Panc1 (cell line): Measurements from ENCODE around the gene NMD3. TPM values are rescaled to one million over a fixed set of nuclear protein-coding genes. Genes with fewer than 3 reads are reported as not detected.
A peak's percentile ranks its signal among the peaks of the same experiment; 100 is the strongest.

ENCODE experiments used
- ATAC-seq: fragments of 200-7000 bp; cut with Tn5 transposase; 2 replicates; pipeline ENCODE4 v1.9.1; 2020; ENCODE audit warnings: mild to moderate bottlenecking, moderate library complexity
- BruUV-seq: library from RNA; stranded (reverse); fragments of 400-500 nt; replicated peaks from 2 replicates; lab custom pipeline; 2021; lab: Mats Ljungman, UMichigan
- CTCF ChIA-PET: fragments of 300-600 bp; sonication (Branson Sonifier 250); formaldehyde crosslinking; loops from one replicate; lab custom pipeline; 2022; ENCODE audit warnings: antibody characterized with exemption; lab: Charles Lee
- POLR2A ChIA-PET: fragments of 300-600 bp; sonication (Branson Sonifier 250); formaldehyde crosslinking; loops from one replicate; lab custom pipeline; 2022; ENCODE audit warnings: antibody characterized with exemption; lab: Charles Lee
- DNase-seq: peaks from one replicate; pipeline ENCODE4 v3.0.0-alpha.2; 2010; ENCODE audit warnings: low read depth, low spot score
- H3K27ac ChIP-seq: 2 replicates; pipeline ENCODE4 v1.5.1; 2011; ENCODE audit warnings: mild to moderate bottlenecking, low read length, inconsistent platforms
- H3K27me3 ChIP-seq: fragments of 200-500 bp; sonication (Bioruptor generic); 2 replicates; pipeline ENCODE4 v1.6.0; 2014; ENCODE audit warnings: low read length, inconsistent platforms; ENCODE audit not compliant: control insufficient read depth, insufficient read depth
- H3K36me3 ChIP-seq: fragments of 200-500 bp; sonication (Bioruptor generic); 2 replicates; pipeline ENCODE4 v1.5.1; 2014; ENCODE audit warnings: inconsistent platforms, mild to moderate bottlenecking, low read length, moderate library complexity; ENCODE audit not compliant: control insufficient read depth, insufficient read depth
- H3K4me1 ChIP-seq: 2 replicates; pipeline ENCODE4 v1.5.1; 2011; ENCODE audit warnings: inconsistent platforms, mild to moderate bottlenecking, low read length, moderate library complexity; ENCODE audit not compliant: control insufficient read depth, insufficient read depth
- H3K4me3 ChIP-seq, 2 experiments: 2 replicates each; pipeline ENCODE4 v1.5.1; 2011 to 2012; ENCODE audit warnings: low read depth in 2 of 2, low read length in 2 of 2, mild to moderate bottlenecking in 2 of 2, inconsistent platforms in 1 of 2, moderate library complexity in 1 of 2
- H3K9me3 ChIP-seq: fragments of 200-500 bp; sonication (Bioruptor generic); 2 replicates; pipeline ENCODE4 v1.5.1; 2014; ENCODE audit warnings: low read depth, mild to moderate bottlenecking, inconsistent platforms, low read length, moderate library complexity; ENCODE audit not compliant: control insufficient read depth, insufficient read depth
- POLR2AphosphoS5 ChIP-seq: IDR thresholded peaks from 2 replicates; pipeline ENCODE4 v1.6.1; 2012; ENCODE audit warnings: mild to moderate bottlenecking, low read depth, low read length, moderate library complexity
- SIN3A ChIP-seq: IDR thresholded peaks from 2 replicates; pipeline ENCODE4 v1.6.1; 2012; ENCODE audit warnings: low read depth, mild to moderate bottlenecking, low read length, moderate library complexity, borderline replicate concordance; ENCODE audit not compliant: insufficient read depth
- TCF7L2 ChIP-seq: IDR thresholded peaks from 2 replicates; pipeline ENCODE4 v1.6.1; 2011; ENCODE audit warnings: mild to moderate bottlenecking, low read depth, low read length, inconsistent platforms
- in situ Hi-C: cut with HindIII; loops from 2 replicates; pipeline ENCODE4 v1.10.0; 2016; ENCODE audit warnings: low sequenced_read_pairs, low pct_unique_long_range_greater_than_20kb
- intact Hi-C: fragments of 100-400 bp; cut with micrococcal nuclease; formaldehyde crosslinking; loops from one replicate; pipeline ENCODE4 v1.10.0; 2022; ENCODE audit not compliant: unreplicated experiment
- total RNA-seq: library from RNA; stranded (reverse); gene quantifications from one replicate; pipeline ENCODE4 v1.2.1, GENCODE V29; 2021; ENCODE audit not compliant: unreplicated experiment
- TF ChIP-seq, protein P1 (sequence below), 2 experiments: IDR thresholded peaks; 2 replicates each; pipeline ENCODE4 v1.6.1; 2011 to 2012; ENCODE audit warnings: low read depth in 2 of 2, control low read depth in 1 of 2, low read length in 1 of 2, mild to moderate bottlenecking in 1 of 2, moderate library complexity in 1 of 2; ENCODE audit not compliant: insufficient read depth in 1 of 2
- TF ChIP-seq, protein P2 (sequence below): fragments of 450-650 bp; IDR thresholded peaks from 2 replicates; pipeline ENCODE4 v1.5.1; 2017; ENCODE audit warnings: mild to moderate bottlenecking

Gene NMD3
- total RNA-seq, 1 experiment from 2014 or later, result 64.6 TPM

DNA sequence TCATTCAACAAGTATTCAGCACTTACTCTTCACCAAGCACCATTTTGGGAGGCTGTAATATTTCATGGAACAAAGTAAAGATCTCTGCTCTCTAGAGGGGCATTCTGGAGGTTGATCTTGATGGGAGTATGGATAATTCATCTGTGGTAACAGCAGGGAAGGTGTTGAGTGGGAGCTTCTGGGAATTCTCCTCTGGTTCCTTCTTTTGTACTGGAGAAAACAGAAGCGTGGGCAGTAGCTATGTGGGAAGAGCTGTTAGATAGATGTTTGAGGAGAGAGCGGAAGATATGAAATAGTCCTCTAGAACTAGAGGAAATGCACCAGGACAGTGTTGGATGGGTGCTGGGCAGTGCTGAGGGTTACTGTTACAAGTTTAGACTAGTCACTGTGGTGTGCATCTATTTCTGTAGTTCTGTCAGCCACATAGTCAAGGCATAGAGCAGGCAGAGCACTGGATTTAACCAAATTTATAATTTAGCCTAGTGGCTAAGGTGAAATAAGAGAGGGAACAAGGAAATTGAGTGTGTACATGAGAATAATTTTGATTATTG lies 9.6 kb downstream of the NMD3 start:
- Histone ChIP-seq H3K9me3 (no peaks in the 10 kb centered on the region), H3K4me1 (no peaks in the 10 kb centered on the region), H3K27me3 (no peaks in the 10 kb centered on the region), H3K36me3 (peaks cover 48% of the 10 kb centered on the region), H3K27ac (no peak overlapping the region), H3K4me3 (no peak overlapping the region)
- CTCF ChIA-PET, result no interaction called here
- BruUV-seq, result no TSS peak
- DNase-seq (no peak), ATAC-seq (no peak)
- TF ChIP-seq, protein P1, sequence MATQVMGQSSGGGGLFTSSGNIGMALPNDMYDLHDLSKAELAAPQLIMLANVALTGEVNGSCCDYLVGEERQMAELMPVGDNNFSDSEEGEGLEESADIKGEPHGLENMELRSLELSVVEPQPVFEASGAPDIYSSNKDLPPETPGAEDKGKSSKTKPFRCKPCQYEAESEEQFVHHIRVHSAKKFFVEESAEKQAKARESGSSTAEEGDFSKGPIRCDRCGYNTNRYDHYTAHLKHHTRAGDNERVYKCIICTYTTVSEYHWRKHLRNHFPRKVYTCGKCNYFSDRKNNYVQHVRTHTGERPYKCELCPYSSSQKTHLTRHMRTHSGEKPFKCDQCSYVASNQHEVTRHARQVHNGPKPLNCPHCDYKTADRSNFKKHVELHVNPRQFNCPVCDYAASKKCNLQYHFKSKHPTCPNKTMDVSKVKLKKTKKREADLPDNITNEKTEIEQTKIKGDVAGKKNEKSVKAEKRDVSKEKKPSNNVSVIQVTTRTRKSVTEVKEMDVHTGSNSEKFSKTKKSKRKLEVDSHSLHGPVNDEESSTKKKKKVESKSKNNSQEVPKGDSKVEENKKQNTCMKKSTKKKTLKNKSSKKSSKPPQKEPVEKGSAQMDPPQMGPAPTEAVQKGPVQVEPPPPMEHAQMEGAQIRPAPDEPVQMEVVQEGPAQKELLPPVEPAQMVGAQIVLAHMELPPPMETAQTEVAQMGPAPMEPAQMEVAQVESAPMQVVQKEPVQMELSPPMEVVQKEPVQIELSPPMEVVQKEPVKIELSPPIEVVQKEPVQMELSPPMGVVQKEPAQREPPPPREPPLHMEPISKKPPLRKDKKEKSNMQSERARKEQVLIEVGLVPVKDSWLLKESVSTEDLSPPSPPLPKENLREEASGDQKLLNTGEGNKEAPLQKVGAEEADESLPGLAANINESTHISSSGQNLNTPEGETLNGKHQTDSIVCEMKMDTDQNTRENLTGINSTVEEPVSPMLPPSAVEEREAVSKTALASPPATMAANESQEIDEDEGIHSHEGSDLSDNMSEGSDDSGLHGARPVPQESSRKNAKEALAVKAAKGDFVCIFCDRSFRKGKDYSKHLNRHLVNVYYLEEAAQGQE (IDR thresholded peaks at IDR 0.05; ENCODE audit: insufficient read depth in 1 of 2, low read depth in 2 of 2, low read length in 1 of 2), result no peak
- no peak for TF ChIP-seq POLR2AphosphoS5
- TF ChIP-seq, protein P2, sequence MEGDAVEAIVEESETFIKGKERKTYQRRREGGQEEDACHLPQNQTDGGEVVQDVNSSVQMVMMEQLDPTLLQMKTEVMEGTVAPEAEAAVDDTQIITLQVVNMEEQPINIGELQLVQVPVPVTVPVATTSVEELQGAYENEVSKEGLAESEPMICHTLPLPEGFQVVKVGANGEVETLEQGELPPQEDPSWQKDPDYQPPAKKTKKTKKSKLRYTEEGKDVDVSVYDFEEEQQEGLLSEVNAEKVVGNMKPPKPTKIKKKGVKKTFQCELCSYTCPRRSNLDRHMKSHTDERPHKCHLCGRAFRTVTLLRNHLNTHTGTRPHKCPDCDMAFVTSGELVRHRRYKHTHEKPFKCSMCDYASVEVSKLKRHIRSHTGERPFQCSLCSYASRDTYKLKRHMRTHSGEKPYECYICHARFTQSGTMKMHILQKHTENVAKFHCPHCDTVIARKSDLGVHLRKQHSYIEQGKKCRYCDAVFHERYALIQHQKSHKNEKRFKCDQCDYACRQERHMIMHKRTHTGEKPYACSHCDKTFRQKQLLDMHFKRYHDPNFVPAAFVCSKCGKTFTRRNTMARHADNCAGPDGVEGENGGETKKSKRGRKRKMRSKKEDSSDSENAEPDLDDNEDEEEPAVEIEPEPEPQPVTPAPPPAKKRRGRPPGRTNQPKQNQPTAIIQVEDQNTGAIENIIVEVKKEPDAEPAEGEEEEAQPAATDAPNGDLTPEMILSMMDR, result no peak
- TF ChIP-seq TCF7L2, result no peak
- no peak for TF ChIP-seq SIN3A
- POLR2A ChIA-PET, result no interaction called here
- in situ Hi-C loops (no loop called here), intact Hi-C loops (no loop called here)

DNA sequence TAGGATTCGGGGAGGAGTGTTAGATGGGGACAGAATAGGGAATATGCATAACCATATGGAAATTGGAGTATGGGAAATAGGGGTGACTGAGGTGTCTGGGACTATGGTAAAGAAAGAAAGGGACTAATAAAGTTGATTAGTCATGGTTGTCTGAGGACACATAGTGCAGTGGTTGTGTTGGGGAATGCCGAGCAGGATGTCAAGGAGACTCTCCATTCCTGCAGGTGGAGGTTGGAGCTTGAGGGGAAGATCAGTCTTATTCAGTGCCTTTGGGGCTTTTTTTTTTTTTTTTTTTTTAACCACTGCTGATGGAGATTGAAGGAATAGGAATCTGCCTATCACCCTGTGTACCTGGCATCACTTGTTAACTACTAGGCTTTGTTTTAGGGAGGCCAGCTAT lies 10.8 kb downstream of the NMD3 start:
- no peak overlapping the region for H3K4me3 ChIP-seq
- in situ Hi-C loops, result no loop called here
- intact Hi-C loops, result no loop called here
- TF ChIP-seq SIN3A, result no peak
- TF ChIP-seq, protein P1 (IDR thresholded peaks at IDR 0.05; ENCODE audit: insufficient read depth in 1 of 2, low read depth in 2 of 2, low read length in 1 of 2), result no peak
- TF ChIP-seq POLR2AphosphoS5, result no peak
- TF ChIP-seq TCF7L2, result no peak
- TF ChIP-seq, protein P2, result no peak
- peaks cover 51% of the 10 kb centered on the region for H3K36me3 ChIP-seq
- DNase-seq (no peak), ATAC-seq (peak; percentile 70)
- H3K27ac ChIP-seq, result no peak overlapping the region
- H3K9me3 ChIP-seq, result no peaks in the 10 kb centered on the region
- no TSS peak for BruUV-seq
- no peaks in the 10 kb centered on the region for H3K27me3 ChIP-seq
- H3K4me1 ChIP-seq, result no peaks in the 10 kb centered on the region
- ChIA-PET CTCF (no interaction called here), POLR2A (interaction anchor here (0.9 kb wide), 1 partner anchor 13 kb away, joined by 4 read pairs; no protein-coding TSS in a partner anchor)
